ENCODE data around the gene ARCN1. TPM values are rescaled to one million over a fixed set of nuclear protein-coding genes. Genes with fewer than 3 reads are reported as not detected.
"Not testable (repeated sequence)": the region's sequence is repeated elsewhere in the genome, so short reads cannot be mapped to it uniquely, and the experiment has no call there.

The ARCN1 gene
- total RNA-seq, 2 experiments from 2014 or later, result 98.9 to 130 TPM

DNA sequence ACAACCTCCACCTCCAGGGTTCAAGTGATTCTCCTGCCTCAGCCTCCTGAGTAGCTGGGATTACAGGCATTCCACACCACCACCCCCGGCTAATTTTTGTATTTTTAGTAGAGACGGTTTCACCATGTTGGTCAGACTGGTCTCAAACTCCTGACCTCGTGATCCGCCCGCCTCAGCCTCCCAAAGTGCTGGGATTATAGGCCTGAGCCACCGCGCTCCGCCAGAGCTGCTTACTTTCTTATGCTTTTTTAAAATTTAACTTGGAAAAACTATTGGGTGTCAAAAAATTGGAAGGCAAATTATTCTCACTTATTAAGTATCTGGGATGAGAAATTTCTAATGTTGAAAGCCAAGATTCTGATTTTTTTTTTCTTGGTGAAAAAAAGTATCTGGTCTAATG lies 31.5 kb downstream of the ARCN1 start:
- CTCF ChIA-PET, result interaction anchor here (1.1 to 4.4 kb wide), 5 partner anchors 8 to 86 kb away, joined by 3 to 34 read pairs (median 4); no protein-coding TSS in a partner anchor
- not testable (repeated sequence) for H3K4me1 Mint-ChIP-seq; DNase-seq; H3K4me3 Mint-ChIP-seq; ATAC-seq; H3K9me3 Mint-ChIP-seq (ENCODE audit: low read depth); H3K27ac Mint-ChIP-seq
- Mint-ChIP-seq H3K36me3 (peaks cover 26% of the 10 kb centered on the region), H3K27me3 (peaks cover 12% of the 10 kb centered on the region)

DNA sequence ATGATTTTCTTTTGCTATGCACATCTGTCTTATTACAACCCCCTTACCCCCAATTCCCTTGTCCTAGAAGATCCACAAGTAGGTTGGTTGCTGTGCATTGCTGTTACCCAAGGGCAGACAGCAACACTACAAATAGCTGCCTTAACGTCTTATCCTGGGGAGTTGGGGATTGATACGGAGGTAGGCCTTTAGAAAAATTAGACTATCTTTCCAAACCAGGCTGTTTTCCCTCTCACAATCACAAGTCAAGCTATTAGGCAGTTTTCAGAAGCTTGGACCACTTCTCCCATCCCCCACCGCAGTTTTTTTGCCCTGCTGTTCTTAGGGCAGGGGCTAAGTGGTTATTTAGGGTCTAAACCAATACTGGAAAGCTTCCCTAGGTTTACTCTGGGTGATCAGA lies 32.4 kb downstream of the ARCN1 start:
- no peaks in the 10 kb centered on the region for H3K9me3 Mint-ChIP-seq (ENCODE audit: low read depth)
- CTCF ChIA-PET, result interaction anchor here (1.2 to 4.4 kb wide), 3 partner anchors 9 to 85 kb away, joined by 3 to 34 read pairs (median 6); no protein-coding TSS in a partner anchor
- H3K4me3 Mint-ChIP-seq, result no peak overlapping the region
- no peak for DNase-seq
- H3K4me1 Mint-ChIP-seq, result peaks cover 13% of the 10 kb centered on the region
- H3K36me3 Mint-ChIP-seq, result peaks cover 23% of the 10 kb centered on the region
- H3K27me3 Mint-ChIP-seq, result peaks cover 20% of the 10 kb centered on the region
- H3K27ac Mint-ChIP-seq, result no peak overlapping the region
- no peak for ATAC-seq

DNA sequence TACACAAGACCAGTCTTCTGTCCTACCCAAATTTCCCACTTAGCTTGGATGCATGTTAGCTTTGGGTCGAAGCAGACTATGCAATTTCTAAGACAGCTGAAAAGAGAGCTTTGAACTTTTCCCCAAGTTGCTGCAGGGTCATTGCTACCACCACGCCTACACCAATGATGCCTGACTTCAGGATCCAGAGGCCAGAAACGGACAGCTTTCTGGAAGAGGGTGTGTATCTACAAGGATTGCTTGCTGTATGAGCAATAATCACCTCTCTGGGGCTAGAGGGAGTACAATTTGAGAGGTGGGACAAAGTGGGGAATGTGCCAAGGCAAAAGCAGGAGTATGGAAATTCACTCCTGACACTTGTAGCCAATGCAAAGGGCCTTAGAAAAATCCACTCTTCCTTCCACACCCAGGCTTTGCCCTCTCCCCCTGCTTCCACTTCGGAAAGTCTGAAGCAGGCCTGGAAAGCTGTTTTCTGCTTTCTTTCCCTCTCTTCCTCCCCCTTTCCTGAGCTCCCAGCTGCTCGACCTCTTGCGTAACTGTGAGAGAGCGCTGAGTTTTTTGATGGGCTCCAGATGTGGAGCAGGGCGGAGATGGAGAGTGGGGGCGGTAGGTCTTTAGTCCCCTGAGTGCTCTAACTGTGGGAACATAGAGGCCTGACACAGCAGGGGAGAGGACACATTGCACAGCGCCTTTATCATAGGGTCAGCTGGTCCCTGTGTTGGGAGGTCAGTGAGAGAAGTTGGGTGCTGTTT lies 33.1 kb downstream of the ARCN1 start:
- Mint-ChIP-seq H3K27me3 (peaks cover 27% of the 10 kb centered on the region), H3K9me3 (ENCODE audit: low read depth) (no peaks in the 10 kb centered on the region), H3K4me3 (no peak overlapping the region), H3K36me3 (peaks cover 16% of the 10 kb centered on the region), H3K27ac (no peak overlapping the region), H3K4me1 (peaks cover 18% of the 10 kb centered on the region)
- DNase-seq (no peak), ATAC-seq (no peak)
- CTCF ChIA-PET, result interaction anchor here (0.9 to 4.4 kb wide), 3 partner anchors 10 to 54 kb away, joined by 4 to 34 read pairs (median 6); no protein-coding TSS in a partner anchor

DNA sequence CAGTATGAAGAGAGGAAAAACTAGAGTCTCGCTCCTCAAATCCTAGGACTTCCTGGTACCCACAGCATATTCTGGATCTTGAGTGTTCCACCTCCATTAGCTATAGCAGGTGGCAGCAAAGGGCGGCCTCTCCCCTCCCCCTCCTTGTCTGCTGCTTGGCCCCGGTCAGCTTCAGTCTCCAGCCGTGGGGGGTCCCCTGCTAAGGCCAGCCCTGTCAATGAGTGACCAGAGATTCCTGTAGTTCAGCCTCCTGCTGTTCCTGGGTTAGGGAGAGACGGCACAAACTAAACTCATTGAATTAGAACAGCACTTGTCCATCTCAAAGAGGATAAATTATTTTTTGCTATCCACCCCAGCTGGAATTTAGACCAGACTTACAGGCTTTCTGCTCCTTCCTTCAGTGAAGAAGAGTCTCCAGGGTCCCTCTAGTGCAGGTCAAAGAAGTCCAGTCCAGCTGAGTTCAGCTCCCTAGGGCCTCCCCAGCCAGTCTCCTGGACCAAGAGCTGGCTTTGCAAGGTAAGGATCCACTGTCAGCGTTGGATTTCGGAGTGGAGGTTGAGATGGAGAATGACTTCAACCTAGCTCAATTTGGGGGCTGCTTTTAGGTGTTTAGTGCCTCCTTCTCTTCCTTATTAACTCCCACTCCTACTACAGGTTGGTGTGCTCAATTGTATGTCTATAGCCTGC lies 34.1 kb downstream of the ARCN1 start:
- Mint-ChIP-seq H3K36me3 (peaks cover 12% of the 10 kb centered on the region), H3K27ac (no peak overlapping the region), H3K4me3 (no peak overlapping the region), H3K27me3 (peaks cover 30% of the 10 kb centered on the region), H3K9me3 (ENCODE audit: low read depth) (no peaks in the 10 kb centered on the region), H3K4me1 (peaks cover 23% of the 10 kb centered on the region)
- ATAC-seq (no peak), DNase-seq (no peak)
- CTCF ChIA-PET, result interaction anchor here (0.6 to 4.4 kb wide), 5 partner anchors 11 to 1537 kb away, joined by 3 to 34 read pairs (median 3); no protein-coding TSS in a partner anchor

DNA sequence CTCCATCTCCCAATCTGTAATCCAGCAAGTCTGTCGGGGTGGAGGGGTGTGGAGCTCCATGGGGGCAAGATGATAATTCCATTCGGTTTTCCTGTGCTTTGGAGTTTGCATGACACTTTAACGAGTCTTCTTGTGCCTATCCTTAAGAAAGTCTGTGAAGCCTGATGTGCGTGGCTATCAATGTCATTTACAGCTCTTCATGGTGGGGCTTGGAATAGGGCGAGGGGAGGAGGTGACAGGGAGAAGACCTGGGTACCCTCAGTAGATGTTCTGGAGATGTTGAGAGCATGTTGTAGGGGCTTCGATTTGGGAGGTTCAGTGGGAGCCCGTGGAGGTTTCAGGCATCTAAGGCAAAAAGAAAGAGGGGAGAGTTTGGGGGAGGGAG lies 34.6 kb downstream of the ARCN1 start:
- CTCF ChIA-PET, result interaction anchor here (0.6 to 4.4 kb wide), 6 partner anchors 12 to 1538 kb away, joined by 3 to 34 read pairs (median 3); partner anchors contain the start of gene UPK2
- no peak for DNase-seq
- no peak for ATAC-seq
- Mint-ChIP-seq H3K27me3 (peaks cover 30% of the 10 kb centered on the region), H3K36me3 (peaks cover 7% of the 10 kb centered on the region), H3K27ac (no peak overlapping the region), H3K4me1 (peaks cover 24% of the 10 kb centered on the region), H3K4me3 (no peak overlapping the region), H3K9me3 (ENCODE audit: low read depth) (no peaks in the 10 kb centered on the region)

DNA sequence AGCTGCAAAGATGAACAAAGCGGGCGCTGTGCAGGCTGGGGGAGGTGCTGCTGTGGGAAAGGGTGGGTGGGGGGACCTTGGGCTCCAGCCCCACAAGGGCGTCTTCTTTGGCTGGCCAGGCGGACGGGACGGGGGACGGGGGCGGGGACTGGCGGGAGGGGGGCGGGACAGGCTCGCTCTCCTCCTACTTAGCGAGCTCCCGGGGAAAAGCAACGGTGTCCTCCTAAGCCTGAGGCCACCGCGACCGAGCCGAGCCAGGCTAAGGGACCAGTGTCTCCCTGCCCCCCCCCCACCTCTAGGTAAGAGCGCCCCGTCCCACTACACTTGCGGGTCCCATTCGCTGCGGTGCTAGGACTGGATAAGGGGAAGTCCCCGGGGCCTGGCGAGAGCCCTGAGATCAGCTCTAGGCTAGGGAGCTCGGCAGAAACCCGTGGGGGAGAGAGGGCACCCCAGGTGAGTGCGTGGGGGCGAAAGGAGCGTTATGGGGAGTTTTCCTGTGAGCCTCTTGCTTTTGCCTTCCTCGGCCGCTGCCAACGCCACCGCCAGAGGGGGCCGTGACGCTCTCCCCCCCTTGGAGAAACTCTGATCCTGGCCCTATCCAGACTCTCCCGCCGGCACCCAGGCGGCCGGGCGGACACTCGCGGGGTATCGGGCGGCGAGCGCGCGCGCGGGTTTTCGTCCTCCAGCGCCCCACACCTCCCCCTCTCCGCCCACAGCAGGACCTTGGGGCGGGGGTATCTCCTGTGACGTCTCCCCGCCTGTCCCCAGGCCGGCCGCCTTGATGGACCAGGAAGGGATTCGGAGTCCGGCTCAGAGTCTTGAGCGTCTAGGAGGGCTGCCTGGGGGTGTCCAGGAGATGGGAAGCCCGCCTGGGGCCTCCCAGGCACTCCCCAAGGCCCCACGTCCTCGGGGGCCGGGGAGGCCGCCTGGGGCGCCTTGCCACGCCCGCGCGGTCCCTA lies 35.5 kb downstream of the ARCN1 start, which contains the start of gene PHLDB1:
PHLDB1 (plus strand) TSS at position 215 of the 959 bp plus-strand sequence. CDS start 6,222 bp downstream, outside the sequence.
- Mint-ChIP-seq H3K27me3 (peaks cover 30% of the 10 kb centered on the region), H3K9me3 (ENCODE audit: low read depth) (no peaks in the 10 kb centered on the region), H3K4me1 (peaks cover 24% of the 10 kb centered on the region), H3K27ac (no peak within 1 kb of the TSS), H3K4me3 (peak within 1 kb of the TSS; percentile 56), H3K36me3 (peaks cover 3% of the 10 kb centered on the region)
- CTCF ChIA-PET, result interaction anchor here (1.0 to 6.6 kb wide), 7 partner anchors 9 to 436 kb away, joined by 3 to 75 read pairs (median 11); partner anchors contain the start of gene UPK2
- DNase-seq, result peak; percentile 51
- peak; percentile 19 for ATAC-seq

DNA sequence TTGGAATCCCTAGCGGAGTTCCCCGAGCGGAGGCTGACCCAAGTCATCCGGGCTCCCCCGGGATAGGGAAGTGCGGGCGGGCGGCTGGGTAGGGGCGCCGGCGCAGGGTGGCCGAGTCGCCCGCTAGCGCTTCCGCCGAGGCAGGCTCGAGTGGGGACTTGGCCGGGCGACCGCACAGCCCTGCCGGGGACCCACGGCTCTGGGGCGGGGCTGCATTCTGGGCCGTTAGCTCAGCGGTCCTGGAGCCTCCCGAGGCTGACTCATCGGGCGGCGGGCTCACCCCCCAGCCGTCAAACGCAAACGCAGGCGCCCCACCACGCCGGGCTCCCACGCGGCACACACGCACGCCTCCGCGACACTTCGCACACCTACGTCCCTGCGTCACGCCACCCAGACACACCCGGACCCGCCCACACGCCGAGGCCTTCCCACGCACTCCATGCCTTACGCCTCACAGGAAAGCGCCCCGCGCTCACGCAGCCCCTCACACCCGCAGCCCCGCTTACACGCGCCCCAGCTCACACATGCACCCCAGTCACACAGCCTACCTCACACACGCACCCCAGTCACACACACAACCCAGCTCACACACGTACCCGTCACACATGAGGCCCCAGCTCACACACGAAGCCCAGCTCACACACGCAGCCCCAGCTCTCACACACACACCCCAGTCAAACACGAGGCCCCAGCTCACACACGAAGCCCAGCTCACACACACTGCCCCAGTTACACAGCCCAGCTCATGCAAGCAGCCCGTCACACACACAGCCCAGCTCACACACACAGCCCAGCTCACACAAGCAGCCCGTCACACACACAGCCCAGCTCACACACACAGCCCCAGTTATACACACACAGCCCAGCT lies 36.4 kb downstream of the ARCN1 start:
- ATAC-seq (peak; percentile 56), DNase-seq (peak; percentile 69)
- Mint-ChIP-seq H3K27ac (no peak overlapping the region), H3K4me1 (peaks cover 24% of the 10 kb centered on the region), H3K36me3 (no peaks in the 10 kb centered on the region), H3K4me3 (peak overlapping the region; percentile 52), H3K27me3 (peaks cover 30% of the 10 kb centered on the region), H3K9me3 (ENCODE audit: low read depth) (no peaks in the 10 kb centered on the region)
- CTCF ChIA-PET, result interaction anchor here (1.0 to 6.6 kb wide), 6 partner anchors 10 to 51 kb away, joined by 3 to 75 read pairs (median 8); partner anchors contain the start of gene ARCN1

DNA sequence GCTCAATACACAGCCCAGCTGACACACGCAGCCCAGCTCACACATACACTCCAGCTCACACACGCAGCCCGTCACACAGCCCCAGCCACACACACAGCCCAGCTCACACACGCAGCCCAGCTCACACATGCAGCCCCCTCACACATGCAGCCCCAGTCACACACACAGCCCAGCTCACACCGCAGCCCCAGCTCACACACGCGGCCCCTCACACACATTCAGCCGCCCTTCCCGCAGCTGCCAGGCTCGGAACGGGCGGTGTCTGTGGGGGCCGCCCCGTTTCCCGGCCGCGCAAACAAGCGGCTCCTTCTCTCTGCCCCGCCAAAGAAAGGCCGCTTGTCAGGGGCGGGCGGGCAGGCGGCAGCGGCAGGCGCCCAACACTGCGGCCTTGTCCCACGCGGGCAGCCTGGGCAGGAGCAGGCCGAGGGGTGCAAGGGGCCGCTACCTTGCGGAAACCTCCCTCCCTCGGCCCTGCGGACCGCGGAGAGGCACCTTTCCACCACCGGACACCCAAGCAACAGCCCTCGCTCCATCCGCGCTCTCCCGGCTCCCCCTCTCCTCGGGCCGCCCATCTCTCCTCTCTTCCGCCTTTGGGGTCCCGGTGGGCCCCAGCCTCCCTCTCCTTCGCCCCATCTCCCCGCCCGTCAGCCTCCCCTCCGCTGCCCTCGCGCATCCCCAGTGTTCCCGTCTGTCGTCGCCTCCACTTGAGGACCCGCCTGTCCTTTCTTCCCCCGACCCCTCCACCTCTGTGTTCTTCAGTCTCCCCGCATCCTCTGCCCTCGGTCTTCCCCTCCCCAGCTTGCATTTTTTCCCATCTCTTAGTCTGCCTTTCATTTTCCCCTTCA lies 37.4 kb downstream of the ARCN1 start:
- Mint-ChIP-seq H3K4me1 (peaks cover 24% of the 10 kb centered on the region), H3K9me3 (ENCODE audit: low read depth) (no peaks in the 10 kb centered on the region), H3K27ac (no peak overlapping the region), H3K4me3 (peak overlapping the region; percentile 64), H3K27me3 (peaks cover 30% of the 10 kb centered on the region), H3K36me3 (no peaks in the 10 kb centered on the region)
- ATAC-seq, result peak; percentile 7
- CTCF ChIA-PET, result interaction anchor here (1.2 to 6.6 kb wide), 6 partner anchors 10 to 50 kb away, joined by 3 to 75 read pairs (median 8); partner anchors contain the start of gene ARCN1
- DNase-seq, result no peak

DNA sequence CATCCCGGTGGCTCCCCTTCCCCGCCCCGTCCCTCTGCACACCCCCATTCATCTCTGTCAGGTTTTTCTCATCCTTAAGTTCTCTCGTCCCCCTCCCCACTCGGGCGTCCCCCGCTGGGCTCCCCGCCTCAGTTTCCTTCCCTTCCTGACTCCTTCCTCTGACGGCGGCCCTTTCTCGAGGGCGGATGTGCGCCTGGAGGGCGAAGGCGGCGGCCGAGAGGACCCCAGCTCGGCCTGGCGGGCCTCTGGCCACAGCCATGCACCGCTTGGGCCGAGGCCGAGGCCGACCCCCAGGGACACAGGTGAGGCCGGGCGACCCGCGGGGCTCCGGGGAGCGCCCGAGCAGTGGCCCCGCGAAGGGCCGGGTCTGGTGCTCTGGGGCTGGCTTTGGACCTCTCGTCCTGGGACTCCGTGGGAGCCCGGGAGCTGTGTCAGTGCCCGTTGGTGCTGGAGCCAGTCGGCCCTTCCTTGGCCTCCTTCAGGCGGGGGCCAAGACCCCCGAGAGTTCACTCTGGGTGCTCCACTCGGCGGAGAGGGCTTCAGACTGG lies 38.1 kb downstream of the ARCN1 start:
- no peaks in the 10 kb centered on the region for H3K9me3 Mint-ChIP-seq (ENCODE audit: low read depth)
- ATAC-seq (no peak), DNase-seq (no peak)
- CTCF ChIA-PET, result interaction anchor here (1.2 to 6.6 kb wide), 5 partner anchors 10 to 49 kb away, joined by 3 to 75 read pairs (median 11); partner anchors contain the start of gene ARCN1
- no peaks in the 10 kb centered on the region for H3K36me3 Mint-ChIP-seq
- peaks cover 24% of the 10 kb centered on the region for H3K4me1 Mint-ChIP-seq
- peak overlapping the region; percentile 64 for H3K4me3 Mint-ChIP-seq
- no peak overlapping the region for H3K27ac Mint-ChIP-seq
- peaks cover 30% of the 10 kb centered on the region for H3K27me3 Mint-ChIP-seq

DNA sequence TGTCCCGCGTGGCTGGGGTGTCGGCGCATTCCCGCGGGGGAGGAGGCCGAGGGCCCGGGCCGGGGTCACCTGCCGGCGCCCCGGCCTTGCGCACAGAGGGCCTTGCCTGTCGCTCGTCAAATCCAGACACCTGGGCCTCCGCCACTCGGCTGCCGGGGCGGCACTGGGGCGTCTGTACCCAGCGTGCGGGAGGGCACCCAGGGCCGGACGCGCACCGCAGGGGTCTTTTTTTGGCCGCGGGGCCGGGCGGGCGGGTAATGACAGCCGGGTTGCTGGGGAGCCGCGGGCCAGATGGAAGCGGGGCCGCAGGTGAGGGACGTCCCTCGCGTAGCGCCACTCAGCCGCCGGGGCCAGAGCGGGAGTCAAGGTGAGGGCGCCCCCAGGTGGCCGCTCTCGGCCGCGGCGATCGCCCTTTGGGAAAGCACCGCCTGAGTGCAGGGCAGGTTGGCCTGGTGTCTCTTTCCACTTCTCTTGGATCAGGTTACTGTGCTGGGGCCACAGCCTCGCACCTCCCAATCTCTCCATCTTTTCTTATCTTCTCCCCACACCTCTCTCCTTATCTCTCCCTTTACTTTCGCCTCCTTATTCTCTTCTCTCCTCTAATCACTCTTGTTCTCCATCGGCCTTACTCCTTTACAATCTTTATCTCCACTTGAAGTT lies 38.7 kb downstream of the ARCN1 start:
- H3K4me1 Mint-ChIP-seq, result peaks cover 24% of the 10 kb centered on the region
- ATAC-seq (peak; percentile 71), DNase-seq (peak; percentile 84)
- H3K9me3 Mint-ChIP-seq (ENCODE audit: low read depth), result no peaks in the 10 kb centered on the region
- H3K36me3 Mint-ChIP-seq, result no peaks in the 10 kb centered on the region
- no peak overlapping the region for H3K27ac Mint-ChIP-seq
- CTCF ChIA-PET, result interaction anchor here (1.0 to 6.6 kb wide), 9 partner anchors 8 to 49 kb away, joined by 3 to 75 read pairs (median 4); no protein-coding TSS in a partner anchor
- peak overlapping the region; percentile 30 for H3K4me3 Mint-ChIP-seq
- peaks cover 30% of the 10 kb centered on the region for H3K27me3 Mint-ChIP-seq

Measured in activated CD8-positive, alpha-beta memory T cell treated with anti-CD3 and anti-CD28 coated beads, Interleukin-2, amount 10 ng/mL, durations not matched to agents 7 days and 5 days (primary cell).